Measurements from ENCODE around the gene NUDT16L1.
"Not testable (repeated sequence)": the region's sequence is repeated elsewhere in the genome, so short reads cannot be mapped to it uniquely, and the experiment has no call there.

NUDT16L1 gene

DNA sequence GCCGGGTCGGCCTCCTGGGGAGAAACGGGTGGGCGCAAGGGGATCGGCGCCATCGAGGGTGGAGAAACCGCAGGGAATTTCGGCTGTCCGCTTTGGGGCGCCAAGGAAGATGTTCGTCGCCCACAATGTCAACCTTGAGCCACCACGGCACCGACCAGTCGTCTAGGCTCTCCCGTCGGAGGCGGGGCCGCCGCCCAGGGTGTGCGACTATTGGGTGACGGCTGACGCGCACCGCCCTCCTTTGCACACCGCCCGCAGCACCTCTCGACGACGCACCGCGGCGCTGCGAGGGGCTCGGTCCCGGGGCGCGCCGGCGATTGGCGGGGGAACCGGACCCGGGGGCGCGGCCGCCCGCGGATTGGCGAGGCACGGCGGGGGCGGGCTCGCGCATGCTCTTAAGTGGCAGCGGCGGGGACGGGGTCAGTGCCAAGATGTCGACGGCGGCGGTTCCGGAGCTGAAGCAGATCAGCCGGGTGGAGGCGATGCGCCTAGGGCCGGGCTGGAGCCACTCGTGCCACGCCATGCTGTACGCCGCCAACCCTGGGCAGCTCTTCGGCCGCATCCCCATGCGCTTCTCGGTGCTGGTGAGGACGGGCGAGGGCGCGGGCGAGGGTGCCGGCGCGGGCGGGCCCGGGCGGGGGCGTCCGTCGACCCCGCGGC lies at the start of gene NUDT16L1:
Gene NUDT16L1, plus strand, starts transcription at position 267 of the 660 bp plus-strand sequence. Its CDS starts 165 bp downstream, at position 432.
- DNase-seq = peak; percentile 78 to 88

DNA sequence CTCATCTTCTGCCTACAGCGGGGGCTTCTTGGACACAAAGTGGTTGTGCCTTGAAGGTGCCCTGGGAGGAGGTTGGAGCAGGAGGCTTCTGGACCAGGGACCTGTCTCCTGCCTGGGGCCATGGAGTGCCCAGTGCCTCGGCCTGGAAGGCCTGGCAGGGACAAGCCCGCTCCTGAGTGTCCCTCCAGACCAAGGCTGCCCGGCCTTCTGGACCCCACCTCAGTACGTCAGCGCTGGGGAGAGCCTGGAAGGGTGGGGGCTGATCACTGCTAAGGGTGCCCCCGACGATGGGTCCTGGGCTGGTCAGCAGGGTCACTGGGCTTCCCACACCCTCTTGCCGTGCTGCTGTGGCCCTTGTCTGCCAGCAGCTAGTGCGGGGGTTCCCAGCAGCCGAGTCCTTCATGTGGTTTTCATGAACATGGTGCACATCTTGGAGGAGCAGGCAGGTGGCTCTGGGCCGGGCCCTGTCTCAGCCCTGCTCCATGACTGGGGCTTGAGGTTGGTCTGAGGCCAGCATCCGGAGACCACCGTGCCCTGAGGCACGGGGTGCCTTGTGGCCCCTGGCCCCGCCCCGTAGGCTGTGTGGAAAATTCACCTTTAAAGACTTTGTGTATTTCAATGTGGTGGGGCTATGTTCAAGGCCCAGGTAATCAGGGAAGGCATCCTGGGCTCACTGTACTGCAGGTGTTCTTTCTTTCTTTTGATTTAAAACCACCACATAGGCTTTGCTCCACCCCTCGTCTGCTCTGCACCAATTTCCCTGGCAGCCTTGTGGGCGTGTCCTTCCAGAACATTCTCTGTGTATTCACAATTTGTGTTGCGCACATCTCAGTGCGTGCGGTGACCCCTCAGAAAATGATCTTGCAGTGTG lies 46.4 kb upstream of the NUDT16L1 start:
- DNase-seq = no peak

DNA sequence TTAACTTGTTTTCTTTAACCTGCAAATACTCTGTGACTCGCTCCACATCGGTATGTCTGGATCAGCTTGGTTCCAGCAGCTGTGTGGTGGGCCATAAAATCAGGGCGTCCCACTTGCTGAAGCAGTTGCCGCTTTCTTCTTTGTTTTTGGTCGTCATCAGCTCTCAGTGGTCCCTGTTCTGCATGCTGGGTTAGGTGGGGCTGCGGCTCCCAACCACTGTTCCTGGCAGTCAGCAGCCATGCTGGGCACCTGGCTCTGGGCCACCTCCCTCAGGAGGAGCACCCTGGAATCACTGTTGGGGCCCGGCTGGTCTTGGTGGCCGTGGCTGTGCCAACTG lies 45.8 kb upstream of the NUDT16L1 start:
- no peak for DNase-seq

DNA sequence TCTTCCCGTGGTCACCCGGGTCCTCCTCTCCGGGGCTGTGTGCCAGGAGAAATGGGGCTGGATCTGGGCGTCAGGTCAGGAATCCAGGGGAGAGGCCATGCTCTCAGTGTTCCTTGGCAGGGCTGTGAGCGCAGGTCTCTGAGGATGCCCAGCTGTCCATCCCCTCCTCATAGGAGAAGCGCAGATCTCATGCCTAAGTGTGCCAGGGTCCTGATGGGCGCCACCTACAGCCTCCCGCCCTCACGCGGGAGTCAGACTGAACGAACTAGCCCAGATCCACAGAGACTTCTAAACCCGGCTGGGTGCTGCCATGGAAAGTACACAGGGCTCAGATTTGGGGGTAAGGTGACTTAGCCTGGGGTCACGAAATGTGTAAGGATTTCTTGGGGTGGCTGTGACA lies 44.4 kb upstream of the NUDT16L1 start:
- DNase-seq = no peak

DNA sequence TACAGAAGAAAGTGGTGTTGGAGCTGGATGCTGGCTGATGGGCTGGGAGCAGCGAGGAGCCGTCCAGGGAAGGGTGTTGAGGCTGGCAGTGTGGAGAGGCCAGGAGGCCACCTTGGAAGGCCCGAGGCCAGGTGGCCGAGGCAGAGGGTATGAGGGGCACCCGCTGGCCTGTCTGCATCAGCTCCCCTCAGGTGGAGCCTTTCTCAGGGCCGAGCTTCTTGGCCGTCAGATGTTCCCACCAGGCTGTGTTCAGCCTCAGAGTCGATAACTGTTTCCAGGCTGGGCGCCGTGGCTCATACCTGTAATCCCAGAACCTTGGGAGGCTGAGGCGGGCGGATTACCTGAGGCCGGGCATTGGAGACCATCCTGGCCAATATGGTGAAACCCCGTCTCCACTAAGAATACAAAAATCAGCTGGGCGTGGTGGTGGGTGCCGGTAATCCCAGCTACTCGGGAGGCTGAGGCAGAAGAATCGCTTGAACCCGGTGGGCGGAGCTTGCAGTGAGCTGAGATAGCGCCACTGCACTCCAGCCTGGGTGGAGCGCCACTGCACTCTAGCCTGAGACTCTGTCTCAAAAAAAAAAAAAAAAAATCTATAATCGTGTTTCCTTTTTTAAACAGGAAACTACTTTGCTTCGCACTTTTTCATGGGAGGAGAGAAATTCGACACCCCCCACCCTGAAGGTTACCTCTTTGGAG lies 43.5 kb upstream of the NUDT16L1 start:
- DNase-seq = no peak

DNA sequence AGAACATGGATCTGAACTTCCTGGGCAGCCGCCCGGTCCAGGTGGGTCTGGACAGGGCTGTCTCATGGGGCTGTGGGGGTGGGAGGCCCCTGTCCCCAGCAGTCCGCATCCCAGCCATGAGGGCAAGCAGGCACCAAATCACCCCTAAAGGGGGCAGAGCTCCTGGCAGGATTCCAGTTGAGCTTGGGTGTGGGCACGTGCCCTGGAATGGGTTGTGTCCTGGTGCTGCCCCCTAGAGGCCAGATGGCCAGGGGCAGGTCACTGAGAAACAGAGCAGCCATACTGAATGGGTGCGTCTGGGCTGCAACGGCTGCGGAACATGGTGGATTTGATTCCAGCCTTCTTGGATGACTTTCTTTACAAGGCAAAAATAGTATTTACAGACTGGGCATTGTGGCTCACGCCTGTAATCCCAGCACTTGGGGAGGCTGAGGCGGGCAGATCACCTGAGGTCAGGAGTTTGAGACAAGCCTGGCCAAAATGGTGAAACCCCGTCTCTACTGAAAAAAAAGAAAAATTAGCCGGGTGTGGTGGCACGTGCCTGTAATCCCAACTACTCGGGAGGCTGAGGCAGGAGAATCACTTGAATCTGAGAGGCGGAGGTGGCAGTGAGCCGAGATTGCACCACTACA lies 42.8 kb upstream of the NUDT16L1 start:
- not testable (repeated sequence) for DNase-seq

DNA sequence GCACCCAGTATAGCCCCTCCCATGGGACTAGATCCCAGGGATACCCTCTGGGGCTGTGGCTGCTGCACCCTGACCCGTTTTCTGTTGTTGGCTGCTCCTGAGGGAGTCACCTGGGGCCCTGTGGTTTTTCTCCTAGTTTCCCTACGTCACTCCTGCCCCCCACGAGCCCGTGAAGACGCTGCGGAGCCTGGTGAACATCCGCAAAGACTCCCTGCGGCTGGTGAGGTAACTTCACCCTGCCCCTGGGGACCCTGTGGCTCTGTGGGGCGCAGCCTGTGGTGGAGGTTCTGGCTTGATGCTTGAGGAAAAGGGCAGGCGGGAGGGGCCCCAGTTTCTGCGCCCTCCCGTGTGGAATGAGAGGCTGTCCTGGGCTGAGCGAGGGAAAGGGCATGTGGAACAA lies 41.5 kb upstream of the NUDT16L1 start:
- DNase-seq = no peak

DNA sequence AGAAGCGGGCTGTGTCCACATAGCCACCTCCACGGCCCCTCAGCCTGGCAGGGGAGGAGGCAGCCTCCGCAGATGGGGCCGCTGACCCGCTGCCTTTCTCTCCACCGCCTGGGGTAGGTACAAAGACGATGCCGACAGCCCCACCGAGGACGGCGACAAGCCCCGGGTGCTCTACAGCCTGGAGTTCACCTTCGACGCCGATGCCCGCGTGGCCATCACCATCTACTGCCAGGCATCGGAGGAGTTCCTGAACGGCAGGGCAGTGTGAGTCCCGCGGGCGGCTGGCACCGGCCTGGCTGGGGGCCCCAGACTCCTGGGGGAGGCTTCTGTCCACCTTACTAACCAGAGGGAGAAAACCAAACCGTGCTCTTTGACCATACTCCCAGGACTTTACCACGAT lies 40.8 kb upstream of the NUDT16L1 start:
- DNase-seq = no peak

DNA sequence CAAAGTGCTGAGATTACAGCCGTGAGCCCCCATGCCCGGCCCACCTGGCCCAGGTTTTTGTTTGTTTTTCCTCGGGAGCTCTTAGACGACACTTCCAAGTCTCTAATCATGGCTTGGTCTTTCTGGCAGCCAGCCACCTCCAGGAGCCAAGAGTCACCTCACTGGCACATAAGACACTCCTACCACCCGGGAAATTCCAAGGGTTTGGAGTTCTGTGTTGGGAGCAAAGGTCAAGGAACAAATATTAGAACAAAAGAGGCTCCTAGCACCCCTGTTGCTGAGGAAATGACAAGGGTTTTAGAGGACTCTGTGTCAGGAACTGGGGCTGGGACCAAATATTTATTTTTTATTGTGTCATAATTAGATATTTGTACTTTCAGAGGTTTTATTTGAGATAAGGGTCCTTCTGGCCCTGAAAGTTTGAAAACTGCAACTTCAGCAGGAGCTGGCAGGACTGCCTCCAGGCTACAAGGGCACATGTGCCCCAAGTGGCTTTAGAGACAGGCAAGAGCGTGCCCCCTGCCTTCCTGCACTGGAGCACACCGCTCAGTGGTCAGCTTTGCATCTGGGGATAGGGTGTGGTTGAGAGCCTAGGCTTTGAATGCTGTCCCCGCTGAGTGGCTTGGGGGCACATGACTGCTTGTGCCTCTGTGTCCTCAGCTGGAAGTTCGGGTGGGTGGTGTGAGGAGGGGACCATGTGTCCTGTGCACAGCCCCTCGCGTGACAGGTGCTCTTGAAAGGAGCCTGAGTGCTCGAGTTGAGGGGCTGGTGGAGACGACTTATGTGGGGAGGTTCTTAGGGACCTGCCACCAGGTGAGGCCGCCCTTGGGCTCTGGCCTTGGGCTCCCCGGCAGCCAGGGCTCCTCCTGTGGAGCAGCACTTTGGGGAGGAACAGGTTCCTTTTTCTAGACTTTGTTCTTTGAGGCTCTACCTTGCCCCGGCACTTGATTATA lies 39.1 kb upstream of the NUDT16L1 start:
- no peak for DNase-seq

DNA sequence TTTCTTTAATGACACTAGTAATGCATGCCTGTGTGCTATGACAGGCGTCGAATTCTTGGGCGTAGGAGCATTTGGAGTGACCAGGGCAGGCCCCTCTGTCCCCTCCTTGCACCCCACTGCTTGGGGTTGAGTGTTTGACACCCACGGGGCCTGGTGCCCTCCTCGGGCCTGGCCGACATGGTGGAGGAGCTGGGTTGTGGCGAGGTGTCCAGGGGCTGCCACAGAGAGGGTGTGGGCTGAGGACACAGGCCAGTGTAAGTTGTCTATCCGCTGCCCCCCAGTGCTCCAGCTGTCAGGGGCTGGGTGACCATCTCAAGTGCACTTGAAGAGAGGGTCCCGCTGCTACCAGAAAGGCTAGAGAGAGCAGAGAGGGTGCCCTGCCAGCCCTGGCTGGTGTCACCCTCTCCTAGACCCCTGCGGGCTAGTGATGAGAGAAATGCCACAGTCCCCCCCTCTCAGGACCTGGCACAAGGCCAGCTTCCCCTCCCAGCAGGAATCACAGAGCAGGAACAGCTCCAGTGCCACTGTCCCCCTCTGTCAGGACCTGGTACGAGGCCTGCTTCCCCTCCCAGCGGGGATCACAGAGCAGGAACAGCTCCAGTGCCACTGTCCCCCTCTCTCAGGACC lies 38.3 kb upstream of the NUDT16L1 start:
- no peak for DNase-seq

DNA sequence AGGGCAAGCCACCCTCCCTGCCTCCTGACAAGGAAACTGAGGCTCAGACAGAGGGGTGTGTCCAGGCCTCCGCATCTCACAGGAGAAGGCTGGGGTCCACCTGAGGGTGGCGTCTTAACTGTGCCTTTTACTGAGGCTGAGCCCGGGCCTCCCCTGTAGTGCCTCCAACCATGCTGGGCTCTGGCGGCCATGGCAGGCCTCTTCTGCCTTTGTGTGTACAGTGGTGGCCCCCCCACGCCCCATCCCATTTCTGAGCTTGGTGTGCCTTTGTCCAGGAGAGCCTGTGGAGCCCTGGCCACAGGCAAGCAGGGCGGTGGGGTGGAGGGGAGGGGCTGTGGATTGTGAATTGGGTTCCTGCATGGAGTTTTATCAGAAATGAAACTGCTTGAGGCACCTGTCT lies 37.6 kb upstream of the NUDT16L1 start:
- no peak for DNase-seq

DNA sequence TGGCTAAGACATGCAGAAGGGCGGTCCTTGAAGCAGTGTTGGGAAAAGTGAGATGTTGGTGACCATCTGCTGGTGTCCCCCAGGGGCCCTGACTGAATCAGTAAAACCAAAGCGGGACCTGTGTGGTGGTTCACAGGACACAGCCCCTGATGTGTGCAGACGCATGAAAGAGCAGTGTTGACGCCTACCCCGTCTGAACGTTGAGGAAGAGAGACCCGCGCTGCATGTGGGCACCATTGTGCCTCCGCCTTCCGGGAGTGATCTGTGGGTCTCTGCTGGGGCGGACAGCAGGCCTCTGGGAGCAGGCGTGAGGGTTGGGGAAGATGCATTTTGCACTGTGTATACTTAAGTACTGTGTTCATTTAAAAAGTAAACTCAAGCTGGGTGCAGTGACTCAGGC lies 37.1 kb upstream of the NUDT16L1 start:
- DNase-seq = no peak

DNA sequence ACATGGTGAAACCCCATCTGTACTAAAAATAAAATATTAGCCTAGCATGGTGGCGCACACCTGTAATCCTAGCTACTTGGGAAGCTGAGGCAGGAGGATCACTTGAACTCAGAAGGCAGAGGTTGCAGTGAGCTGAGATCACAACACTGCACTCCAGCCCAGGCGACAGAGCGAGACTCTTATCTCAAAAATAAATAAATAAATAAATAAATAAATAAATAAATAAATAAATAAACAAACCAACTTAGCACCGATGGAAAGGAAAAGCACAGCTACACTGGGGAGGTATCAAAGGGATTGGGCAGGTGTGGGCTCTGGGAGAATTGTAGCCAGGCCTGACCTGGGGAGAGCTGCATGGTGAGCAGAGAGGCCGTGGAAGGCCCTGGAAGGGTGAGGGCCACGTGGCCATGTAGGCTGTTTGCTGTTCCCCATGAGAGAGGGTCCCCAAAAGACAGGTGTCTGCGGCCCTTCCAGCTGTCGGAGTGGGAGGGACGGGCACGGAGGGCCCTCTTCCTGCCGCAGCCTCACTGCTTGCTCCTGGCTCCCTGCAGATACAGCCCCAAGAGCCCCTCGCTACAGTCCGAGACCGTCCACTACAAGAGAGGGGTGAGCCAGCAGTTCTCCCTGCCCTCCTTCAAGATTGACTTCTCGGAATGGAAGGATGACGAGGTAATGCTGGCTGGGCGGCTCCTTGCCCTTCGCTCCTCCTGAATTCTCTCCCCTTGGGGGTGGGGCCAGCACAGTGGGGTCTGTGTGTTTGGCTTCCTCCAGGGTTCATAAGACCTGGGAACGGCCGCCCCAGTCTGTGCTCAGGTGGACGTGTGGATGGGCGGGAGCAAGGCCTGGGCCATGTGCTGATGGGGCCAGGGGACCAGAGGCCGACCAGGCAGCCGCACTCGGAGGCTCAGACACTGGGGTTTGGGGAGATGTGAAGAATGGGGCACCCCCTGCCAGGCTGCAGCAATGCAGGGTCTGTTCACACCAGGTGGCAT lies 36.4 kb upstream of the NUDT16L1 start:
- DNase-seq = no peak

DNA sequence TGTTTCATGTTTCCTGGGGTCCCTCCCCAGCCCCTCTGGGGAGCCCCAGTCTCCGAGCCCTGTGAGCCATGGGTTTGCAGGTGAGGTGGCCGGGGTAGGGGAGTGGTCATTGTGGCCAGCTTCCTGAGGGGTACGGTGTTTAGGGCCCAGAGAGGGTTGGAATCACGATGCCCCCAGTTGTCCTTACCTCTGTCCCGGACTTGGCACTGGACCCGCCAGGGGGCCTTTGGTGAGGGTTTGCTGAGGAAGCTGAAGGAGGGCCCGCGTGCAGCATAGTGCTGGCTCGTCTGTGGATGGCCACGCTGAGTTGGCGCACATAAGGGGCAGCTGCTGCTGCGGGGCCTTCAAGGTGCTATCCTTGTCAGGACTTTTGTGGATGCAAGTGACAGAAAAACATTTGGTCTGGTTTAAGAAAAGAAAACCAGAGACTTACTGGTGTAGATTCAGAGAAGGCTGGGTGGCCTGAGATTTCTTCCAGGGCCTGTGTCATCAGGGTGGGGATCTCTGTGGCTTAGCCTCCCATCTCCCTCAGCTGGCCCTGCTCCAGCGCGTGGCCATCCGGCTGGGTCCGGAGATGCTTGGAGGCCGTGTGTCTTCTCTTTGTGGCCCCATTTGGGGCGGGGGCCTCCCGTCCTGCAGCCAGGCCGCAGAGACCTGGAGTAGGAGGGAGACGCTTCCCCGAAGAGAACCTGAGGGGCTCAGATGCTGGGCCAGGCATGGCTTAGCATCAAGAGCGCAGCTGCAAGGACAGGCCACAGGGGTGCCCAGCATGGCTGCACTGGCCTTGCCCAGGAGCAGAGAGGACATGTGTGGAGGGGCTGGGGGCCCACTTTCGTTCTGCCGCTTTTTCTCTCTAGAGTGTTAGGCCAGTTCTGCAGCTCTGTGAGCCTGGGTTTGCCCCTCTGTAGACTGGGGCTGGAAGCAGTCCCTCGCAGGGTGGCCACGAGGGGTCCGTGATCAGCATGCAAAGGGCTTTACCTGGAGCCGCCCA lies 33.7 kb upstream of the NUDT16L1 start:
- no peak for DNase-seq

DNA sequence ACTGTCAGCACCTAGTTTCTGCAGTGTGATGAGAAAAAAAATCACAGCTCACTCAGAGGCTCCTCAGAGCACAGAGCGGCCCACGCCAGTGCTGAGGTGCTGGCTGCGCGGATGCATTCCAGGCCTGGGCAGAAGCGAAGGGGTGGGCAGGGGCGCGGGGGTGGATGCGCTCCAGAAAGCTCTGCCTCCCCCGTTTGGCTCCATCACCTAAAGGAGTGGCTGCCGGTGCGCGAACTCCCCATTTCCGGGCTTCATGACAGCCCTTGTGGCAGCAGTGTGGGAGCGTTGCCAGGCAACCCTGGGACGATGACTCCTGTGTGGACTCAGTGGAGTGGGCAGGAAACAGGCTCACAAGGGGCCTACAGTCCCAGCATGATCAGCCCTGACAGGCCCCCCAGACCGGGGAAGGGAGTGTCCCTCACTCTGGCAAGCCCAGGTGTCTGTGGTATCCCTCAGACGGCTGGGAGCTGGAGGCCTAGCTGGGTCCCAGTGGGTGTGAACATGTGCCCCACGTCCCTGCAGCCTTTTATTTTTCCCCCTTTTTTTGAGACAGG lies 32.8 kb upstream of the NUDT16L1 start:
- DNase-seq = no peak

DNA sequence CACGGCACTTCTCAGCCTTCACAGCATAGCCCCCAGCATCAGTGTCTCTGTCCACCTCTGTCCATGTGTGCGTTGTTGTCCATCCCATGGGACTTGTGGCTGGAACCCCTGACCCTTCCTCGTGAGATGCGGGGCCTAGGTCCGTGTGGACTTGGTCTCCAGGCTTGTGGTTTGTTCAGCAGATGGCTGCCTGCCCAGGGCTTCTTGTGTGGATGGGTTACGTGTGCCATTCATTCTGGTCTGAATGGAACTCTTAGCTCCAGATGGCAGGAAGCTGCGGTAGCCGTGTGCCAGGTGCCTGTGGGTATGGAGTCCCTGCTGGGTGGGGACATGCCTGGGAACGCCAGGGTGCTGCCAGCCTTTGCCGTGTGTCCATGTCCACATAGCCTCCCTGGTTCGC lies 31.7 kb upstream of the NUDT16L1 start:
- peak in 1 of 2 experiments; percentile 37 for DNase-seq

DNA sequence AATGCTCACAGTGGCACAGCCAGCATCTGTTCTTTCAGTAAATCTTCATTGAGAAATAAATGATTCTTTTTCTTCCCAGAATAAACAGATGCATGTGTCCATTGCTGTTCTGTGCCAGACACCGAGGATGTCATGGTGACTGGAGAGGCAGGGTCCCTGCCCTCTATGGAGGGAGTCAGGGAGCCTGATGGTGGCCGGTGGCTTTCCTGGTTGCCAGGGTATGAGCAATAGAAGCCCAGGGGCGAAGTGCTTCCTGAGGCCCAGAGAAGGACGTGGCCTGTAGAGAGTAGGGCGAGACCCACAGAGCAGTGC lies 29.9 kb upstream of the NUDT16L1 start:
- DNase-seq = no peak

DNA sequence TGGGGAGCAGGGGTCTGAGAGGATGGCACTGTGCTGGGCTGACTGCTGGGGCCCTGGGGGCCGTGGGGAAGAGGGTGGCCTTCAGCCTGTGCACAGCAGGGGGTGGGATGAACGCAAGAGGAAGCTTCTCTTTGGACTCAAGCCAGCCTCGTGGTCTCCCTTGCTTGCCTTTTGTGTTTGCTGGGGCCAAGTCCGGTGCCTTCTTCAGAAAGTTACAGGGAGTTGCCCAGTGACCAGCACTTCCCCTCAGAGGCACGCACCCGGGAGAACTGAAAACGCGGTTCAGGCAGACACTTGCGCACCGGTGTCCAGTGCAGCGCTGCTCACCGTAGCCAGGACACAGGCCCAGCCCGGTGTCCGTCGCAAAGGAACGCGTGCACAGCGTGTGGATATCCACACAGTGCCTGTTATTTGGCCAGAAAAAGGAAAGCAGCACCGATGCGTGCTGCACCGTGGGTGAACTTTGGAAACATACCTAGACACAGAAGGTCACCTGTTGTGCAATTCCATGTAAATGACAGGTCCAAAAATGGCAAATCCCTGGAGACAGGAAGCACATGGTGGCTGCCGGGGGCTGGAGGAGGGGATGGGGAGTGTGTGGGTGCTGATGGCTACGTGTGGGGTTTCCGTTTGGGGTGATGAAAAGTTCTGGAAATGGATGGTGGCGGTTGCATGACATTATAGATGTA lies 29.4 kb upstream of the NUDT16L1 start:
- DNase-seq = no peak
